ENCODE results near the gene SF3B3.

Gene SF3B3

DNA sequence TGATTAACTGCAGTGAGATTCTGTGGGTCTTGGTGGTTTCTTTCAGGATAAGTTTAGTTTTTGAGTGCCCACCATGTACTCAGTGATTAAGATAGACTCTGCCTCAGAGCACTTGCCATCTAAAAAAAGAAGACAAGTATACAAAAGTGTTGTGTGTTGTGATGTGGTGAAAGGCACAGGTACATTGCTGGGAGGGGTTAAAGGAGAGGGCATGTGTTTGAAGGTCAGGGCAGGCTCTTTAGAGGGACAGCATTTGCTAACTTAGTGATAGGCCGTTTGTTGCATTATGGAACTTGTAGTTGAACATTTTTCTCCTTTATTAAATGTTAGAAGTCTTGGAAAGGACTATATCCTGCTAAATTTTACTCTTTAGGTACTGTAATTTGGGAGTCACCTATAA is 26.5 kb downstream of the SF3B3 start:
- ChIA-PET POLR2A (no interaction called here), CTCF (interaction anchor here (1.4 kb wide), 1 partner anchor 103 kb away, joined by 12 read pairs; no protein-coding TSS in a partner anchor)
- TF ChIP-seq, protein P1, sequence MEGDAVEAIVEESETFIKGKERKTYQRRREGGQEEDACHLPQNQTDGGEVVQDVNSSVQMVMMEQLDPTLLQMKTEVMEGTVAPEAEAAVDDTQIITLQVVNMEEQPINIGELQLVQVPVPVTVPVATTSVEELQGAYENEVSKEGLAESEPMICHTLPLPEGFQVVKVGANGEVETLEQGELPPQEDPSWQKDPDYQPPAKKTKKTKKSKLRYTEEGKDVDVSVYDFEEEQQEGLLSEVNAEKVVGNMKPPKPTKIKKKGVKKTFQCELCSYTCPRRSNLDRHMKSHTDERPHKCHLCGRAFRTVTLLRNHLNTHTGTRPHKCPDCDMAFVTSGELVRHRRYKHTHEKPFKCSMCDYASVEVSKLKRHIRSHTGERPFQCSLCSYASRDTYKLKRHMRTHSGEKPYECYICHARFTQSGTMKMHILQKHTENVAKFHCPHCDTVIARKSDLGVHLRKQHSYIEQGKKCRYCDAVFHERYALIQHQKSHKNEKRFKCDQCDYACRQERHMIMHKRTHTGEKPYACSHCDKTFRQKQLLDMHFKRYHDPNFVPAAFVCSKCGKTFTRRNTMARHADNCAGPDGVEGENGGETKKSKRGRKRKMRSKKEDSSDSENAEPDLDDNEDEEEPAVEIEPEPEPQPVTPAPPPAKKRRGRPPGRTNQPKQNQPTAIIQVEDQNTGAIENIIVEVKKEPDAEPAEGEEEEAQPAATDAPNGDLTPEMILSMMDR (IDR thresholded peaks at IDR 0.05; ENCODE audit: insufficient read depth, low read length, missing control alignments), result no peak

GRCh38 chr16:70551788-70552187 is 28.2 kb downstream of the SF3B3 start:
- POLR2A ChIA-PET, result no interaction called here
- CTCF ChIA-PET, result interaction anchor here (0.8 to 2.8 kb wide), 4 partner anchors 15 to 219 kb away, joined by 3 to 12 read pairs (median 6); no protein-coding TSS in a partner anchor
- no peak for DNase-seq (ENCODE audit: low read depth, low spot score)
- H3K4me3 ChIP-seq (ENCODE audit: low read depth, low read length), result no peak overlapping the region
- TF ChIP-seq, protein P1 (IDR thresholded peaks at IDR 0.05; ENCODE audit: insufficient read depth, low read length, missing control alignments), result no peak

More for the DNA sequence above, 26.5 kb downstream of the SF3B3 start:
- no peak for DNase-seq (ENCODE audit: low read depth, low spot score)
- H3K4me3 ChIP-seq (ENCODE audit: low read depth, low read length), result no peak overlapping the region

GRCh38 chr16:70552675-70553074 is 29.1 kb downstream of the SF3B3 start:
- CTCF ChIA-PET, result interaction anchor here (0.8 to 2.8 kb wide), 3 partner anchors 20 to 218 kb away, joined by 3 to 9 read pairs (median 4); no protein-coding TSS in a partner anchor
- DNase-seq (ENCODE audit: low read depth, low spot score), result no peak
- no peak overlapping the region for H3K4me3 ChIP-seq (ENCODE audit: low read depth, low read length)
- POLR2A ChIA-PET, result interaction anchor here (0.5 to 0.8 kb wide), 2 partner anchors 13 to 221 kb away, joined by 3 to 4 read pairs; no protein-coding TSS in a partner anchor
- TF ChIP-seq, protein P1 (IDR thresholded peaks at IDR 0.05; ENCODE audit: insufficient read depth, low read length, missing control alignments), result no peak

GRCh38 chr16:70553645-70554044 is 30.0 kb downstream of the SF3B3 start:
- H3K4me3 ChIP-seq (ENCODE audit: low read depth, low read length), result no peak overlapping the region
- peak; percentile 64 for DNase-seq (ENCODE audit: low read depth, low spot score)
- CTCF ChIA-PET, result interaction anchor here (0.9 to 2.8 kb wide), 3 partner anchors 19 to 217 kb away, joined by 3 to 9 read pairs (median 8); no protein-coding TSS in a partner anchor
- TF ChIP-seq, protein P1 (IDR thresholded peaks at IDR 0.05; ENCODE audit: insufficient read depth, low read length, missing control alignments), result no peak
- POLR2A ChIA-PET, result interaction anchor here (0.6 to 0.8 kb wide), 2 partner anchors 12 to 27 kb away, joined by 3 to 4 read pairs; no protein-coding TSS in a partner anchor

DNA sequence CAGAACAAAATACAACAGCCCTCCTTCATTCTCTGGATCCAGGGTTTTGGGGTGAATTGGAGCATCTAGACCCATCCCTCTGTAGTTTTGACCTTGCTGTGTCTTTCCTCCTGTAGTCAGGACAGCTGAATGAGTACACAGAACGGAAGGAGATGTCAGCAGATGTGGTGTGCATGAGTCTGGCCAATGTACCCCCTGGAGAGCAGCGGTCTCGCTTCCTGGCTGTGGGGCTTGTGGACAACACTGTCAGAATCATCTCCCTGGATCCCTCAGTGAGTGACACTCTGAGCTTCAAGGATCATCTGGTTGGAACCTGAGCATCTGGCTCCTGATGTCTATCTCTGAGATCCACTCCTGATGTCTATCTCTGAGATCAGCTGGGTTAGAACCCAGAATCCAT is 32.4 kb downstream of the SF3B3 start:
- H3K4me3 ChIP-seq (ENCODE audit: low read depth, low read length), result no peak overlapping the region
- TF ChIP-seq, protein P1 (IDR thresholded peaks at IDR 0.05; ENCODE audit: insufficient read depth, low read length, missing control alignments), result no peak
- CTCF ChIA-PET, result interaction anchor here (1.0 to 1.5 kb wide), 4 partner anchors 17 to 98 kb away, joined by 3 to 4 read pairs (median 4); no protein-coding TSS in a partner anchor
- POLR2A ChIA-PET, result no interaction called here
- DNase-seq (ENCODE audit: low read depth, low spot score), result no peak

- ChIA-PET POLR2A (interaction anchor here (1.9 kb wide), 1 partner anchor 12 kb away, joined by 5 read pairs; no protein-coding TSS in a partner anchor), CTCF (interaction anchor here (1.6 to 9.4 kb wide), 2 partner anchors 31 to 92 kb away, joined by 4 to 54 read pairs; no protein-coding TSS in a partner anchor)
- TF ChIP-seq, protein P1 (IDR thresholded peaks at IDR 0.05; ENCODE audit: insufficient read depth, low read length, missing control alignments), result no peak
- H3K4me3 ChIP-seq (ENCODE audit: low read depth, low read length), result no peak overlapping the region
- DNase-seq (ENCODE audit: low read depth, low spot score), result no peak
These were observed 38.0 kb downstream of the SF3B3 start for GRCh38 chr16:70561623-70562022.

All from AG04449 (cell line).